Breast epithelium (tissue), 4 donors: ENCODE data around the gene PALMD. TPM values are rescaled to one million over a fixed set of nuclear protein-coding genes. Genes with fewer than 3 reads are reported as not detected.
A peak's percentile ranks its signal among the peaks of the same experiment; 100 is the strongest.

ENCODE experiments used
- DNase-seq, 2 donors: peaks; one replicate each; pipeline ENCODE4 v3.0.0-alpha.2; 2019; ENCODE audit warnings: low spot score in 2 of 2
- H3K27ac ChIP-seq, 2 donors: fragments of 200-600 bp; sonication (generic) in 1 of 2; one replicate each; pipeline ENCODE4 v1.5.1; 2016 to 2019; ENCODE audit warnings: mild to moderate bottlenecking in 1 of 2
- H3K27me3 ChIP-seq, 2 donors: fragments of 200-600 bp; sonication (generic) in 1 of 2; one replicate each; pipeline versions ENCODE4 v1.5.1 to v1.6.0; 2017 to 2019; ENCODE audit warnings: control low read depth in 1 of 2, mild to moderate bottlenecking in 1 of 2
- H3K36me3 ChIP-seq: fragments of 200-600 bp; one replicate; pipeline ENCODE4 v1.5.1; 2019
- H3K4me1 ChIP-seq, 2 donors: fragments of 200-600 bp; sonication (generic); one replicate each; pipeline ENCODE4 v1.5.1; 2016 to 2019; ENCODE audit warnings: control low read depth in 1 of 2
- H3K4me3 ChIP-seq, 3 donors: fragments of 200-600 bp; sonication (generic); 1 replicate in 2 of 3; 2 replicates in 1 of 3; pipeline ENCODE4 v1.5.1; 2016 to 2019; ENCODE audit warnings: mild to moderate bottlenecking in 3 of 3, moderate library complexity in 2 of 3
- H3K9me3 ChIP-seq, 2 donors: fragments of 200-600 bp; sonication (generic) in 1 of 2; one replicate each; pipeline ENCODE4 v1.5.1; 2016 to 2019; ENCODE audit warnings: control low read depth in 1 of 2
- CTCF ChIP-seq, 3 donors: fragments of 450-650 bp; IDR thresholded peaks; one replicate each; pipeline ENCODE4 v1.5.1; 2016 to 2017; ENCODE audit warnings: antibody characterized with exemption in 3 of 3, mild to moderate bottlenecking in 3 of 3, moderate library complexity in 3 of 3
- POLR2A ChIP-seq: fragments of 450-650 bp; IDR thresholded peaks from one replicate; pipeline ENCODE4 v1.6.1; 2016; ENCODE audit warnings: antibody characterized with exemption, mild to moderate bottlenecking, moderate library complexity
- POLR2AphosphoS5 ChIP-seq, 3 donors: sonication (generic); formaldehyde crosslinking; IDR thresholded peaks; one replicate each; pipeline ENCODE4 v1.6.1; 2017; ENCODE audit warnings: antibody characterized with exemption in 3 of 3
- intact Hi-C: fragments of 100-400 bp; cut with DNase I; formaldehyde crosslinking; loops from one replicate; pipeline ENCODE4 v1.15.1; 2023; ENCODE audit warnings: low total_unique reads
- total RNA-seq, 3 donors: library from RNA; depleted of rRNA; stranded (reverse); fragments of >200 nt; gene quantifications; one replicate each; pipeline ENCODE4 v1.1.0, GENCODE V29; 2016

Gene PALMD
- total RNA-seq, 3 donors from 2014 or later, result 35.3 to 96.7 (median 77.7) TPM

- DNase-seq, result no peak
- Histone ChIP-seq H3K27me3 (no peaks in the 10 kb centered on the region), H3K27ac (peak overlapping the region; percentile 81 to 88), H3K4me3 (no peak overlapping the region), H3K4me1 (peaks cover 0 to 13% of the 10 kb centered on the region in 2 donors), H3K9me3 (no peaks in the 10 kb centered on the region), H3K36me3 (no peaks in the 10 kb centered on the region)
- TF ChIP-seq CTCF (IDR thresholded peaks at IDR 0.05) (no peak), POLR2A (no peak), POLR2AphosphoS5 (IDR thresholded peaks at IDR 0.05) (no peak)
- intact Hi-C loops, result no loop called here
Observed at GRCh38 chr1:99663501-99663900, 17.6 kb downstream of the PALMD start.

GRCh38 chr1:99665212-99665611 lies 19.3 kb downstream of the PALMD start:
- Histone ChIP-seq H3K4me1 (peaks cover 0 to 9% of the 10 kb centered on the region in 2 donors), H3K27ac (no peak overlapping the region), H3K36me3 (no peaks in the 10 kb centered on the region), H3K4me3 (no peak overlapping the region), H3K9me3 (no peaks in the 10 kb centered on the region), H3K27me3 (no peaks in the 10 kb centered on the region)
- intact Hi-C loops, result no loop called here
- DNase-seq, result no peak
- TF ChIP-seq POLR2AphosphoS5 (IDR thresholded peaks at IDR 0.05) (no peak), CTCF (IDR thresholded peaks at IDR 0.05) (no peak), POLR2A (no peak)

GRCh38 chr1:99669376-99669775 lies 23.5 kb downstream of the PALMD start:
- H3K27me3 ChIP-seq, result no peaks in the 10 kb centered on the region
- intact Hi-C loops, result no loop called here
- DNase-seq, result no peak
- H3K36me3 ChIP-seq, result no peaks in the 10 kb centered on the region
- no peaks in the 10 kb centered on the region for H3K9me3 ChIP-seq
- no peak for TF ChIP-seq POLR2A
- no peak for TF ChIP-seq CTCF (IDR thresholded peaks at IDR 0.05)
- no peak for TF ChIP-seq POLR2AphosphoS5 (IDR thresholded peaks at IDR 0.05)
- no peaks in the 10 kb centered on the region for H3K4me1 ChIP-seq
- no peak overlapping the region for H3K4me3 ChIP-seq
- H3K27ac ChIP-seq, result no peak overlapping the region

- no peaks in the 10 kb centered on the region for H3K9me3 ChIP-seq
- TF ChIP-seq POLR2AphosphoS5 (IDR thresholded peaks at IDR 0.05), result no peak
- TF ChIP-seq CTCF (IDR thresholded peaks at IDR 0.05), result no peak
- no peak for TF ChIP-seq POLR2A
- no peak for DNase-seq
- no peaks in the 10 kb centered on the region for H3K27me3 ChIP-seq
- H3K4me3 ChIP-seq, result no peak overlapping the region
- no peaks in the 10 kb centered on the region for H3K36me3 ChIP-seq
- H3K27ac ChIP-seq, result no peak overlapping the region
- intact Hi-C loops, result no loop called here
- H3K4me1 ChIP-seq, result no peaks in the 10 kb centered on the region
Observed at GRCh38 chr1:99669821-99670220, 23.9 kb downstream of the PALMD start.

- H3K27ac ChIP-seq, result no peak overlapping the region
- no peak for TF ChIP-seq POLR2A
- no peak for TF ChIP-seq CTCF (IDR thresholded peaks at IDR 0.05)
- no peak for TF ChIP-seq POLR2AphosphoS5 (IDR thresholded peaks at IDR 0.05)
Observed at GRCh38 chr1:99670583-99670982, 24.7 kb downstream of the PALMD start.

More at GRCh38 chr1:99670583-99670982, 24.7 kb downstream of the PALMD start:
- no peak for DNase-seq
- intact Hi-C loops, result no loop called here
- Histone ChIP-seq H3K9me3 (no peaks in the 10 kb centered on the region), H3K4me1 (no peaks in the 10 kb centered on the region), H3K36me3 (no peaks in the 10 kb centered on the region), H3K4me3 (no peak overlapping the region), H3K27me3 (no peaks in the 10 kb centered on the region)
